Chondrocyte (in vitro differentiated cells): ENCODE data around the gene GABRB1. TPM values are rescaled to one million over a fixed set of nuclear protein-coding genes. Genes with fewer than 3 reads are reported as not detected.

ENCODE experiments used
- DNase-seq: peaks from one replicate; pipeline ENCODE4 v3.0.0; 2021; ENCODE audit warnings: mixed read lengths, low spot score
- H3K27ac Mint-ChIP-seq: one replicate; pipeline ENCODE4 v1.8.0; 2021; ENCODE audit warnings: mild to moderate bottlenecking, moderate library complexity, mixed read lengths; ENCODE audit not compliant: unreplicated experiment
- H3K27me3 Mint-ChIP-seq: 2 replicates; pipeline ENCODE4 v1.8.0; 2021; ENCODE audit warnings: low read depth, mixed read lengths
- H3K36me3 Mint-ChIP-seq: 2 replicates; pipeline ENCODE4 v1.8.0; 2021; ENCODE audit warnings: low read depth, mixed read lengths
- H3K4me1 Mint-ChIP-seq: 2 replicates; pipeline ENCODE4 v1.8.0; 2021; ENCODE audit warnings: low read depth, mild to moderate bottlenecking, mixed read lengths
- H3K4me3 Mint-ChIP-seq: one replicate; pipeline ENCODE4 v1.8.0; 2021; ENCODE audit warnings: mild to moderate bottlenecking, moderate library complexity, mixed read lengths; ENCODE audit not compliant: unreplicated experiment
- H3K9me3 Mint-ChIP-seq: 2 replicates; pipeline ENCODE4 v1.8.0; 2021; ENCODE audit warnings: low read depth, mixed read lengths
- CTCF ChIP-seq: fragments of 200-600 bp; sonication (generic); IDR thresholded peaks from 2 replicates; pipeline ENCODE4 v1.5.0; 2021; ENCODE audit warnings: antibody characterized with exemption, mild to moderate bottlenecking, moderate library complexity
- total RNA-seq: library from RNA; stranded (reverse); gene quantifications from 3 replicates; pipeline ENCODE4 v1.2.1, GENCODE V29; 2021

GABRB1 gene
- total RNA-seq, 1 donor from 2014 or later, result not detected

- DNase-seq, result no peak
- Mint-ChIP-seq H3K27ac (no peak overlapping the region), H3K36me3 (no peaks in the 10 kb centered on the region), H3K4me3 (no peak overlapping the region), H3K27me3 (peaks cover 40% of the 10 kb centered on the region), H3K4me1 (no peaks in the 10 kb centered on the region), H3K9me3 (no peaks in the 10 kb centered on the region)
- no peak for TF ChIP-seq CTCF
Measured at GRCh38 chr4:47419296-47419695, 387.9 kb downstream of the GABRB1 start.

GRCh38 chr4:47425628-47426027, 394.3 kb downstream of the GABRB1 start:
- Mint-ChIP-seq H3K4me3 (no peak overlapping the region), H3K27ac (no peak overlapping the region)

GRCh38 chr4:47427935-47428334, 396.6 kb downstream of the GABRB1 start:
- Mint-ChIP-seq H3K36me3 (no peaks in the 10 kb centered on the region), H3K27ac (no peak overlapping the region), H3K9me3 (no peaks in the 10 kb centered on the region), H3K4me1 (no peaks in the 10 kb centered on the region), H3K27me3 (peaks cover 17% of the 10 kb centered on the region), H3K4me3 (no peak overlapping the region)
- no peak for TF ChIP-seq CTCF
- DNase-seq, result no peak

More at GRCh38 chr4:47425628-47426027, 394.3 kb downstream of the GABRB1 start:
- no peak for TF ChIP-seq CTCF
- Mint-ChIP-seq H3K27me3 (peaks cover 30% of the 10 kb centered on the region), H3K4me1 (no peaks in the 10 kb centered on the region), H3K36me3 (no peaks in the 10 kb centered on the region), H3K9me3 (no peaks in the 10 kb centered on the region)
- peak; percentile 70 for DNase-seq

GRCh38 chr4:47432749-47433148, 401.4 kb downstream of the GABRB1 start:
- Mint-ChIP-seq H3K27me3 (peaks cover 7% of the 10 kb centered on the region), H3K9me3 (no peaks in the 10 kb centered on the region), H3K36me3 (no peaks in the 10 kb centered on the region), H3K27ac (no peak overlapping the region), H3K4me1 (no peaks in the 10 kb centered on the region), H3K4me3 (no peak overlapping the region)
- no peak for TF ChIP-seq CTCF
- DNase-seq, result no peak

- H3K27ac Mint-ChIP-seq, result no peak overlapping the region
- H3K9me3 Mint-ChIP-seq, result no peaks in the 10 kb centered on the region
- H3K4me3 Mint-ChIP-seq, result no peak overlapping the region
- H3K27me3 Mint-ChIP-seq, result peaks cover 4% of the 10 kb centered on the region
- H3K36me3 Mint-ChIP-seq, result no peaks in the 10 kb centered on the region
- DNase-seq, result no peak
- no peak for TF ChIP-seq CTCF
- H3K4me1 Mint-ChIP-seq, result no peaks in the 10 kb centered on the region
Measured at GRCh38 chr4:47434931-47435330, 403.6 kb downstream of the GABRB1 start.
